K562 (cell line): ENCODE data around the gene SNW1. TPM values are rescaled to one million over a fixed set of nuclear protein-coding genes. Genes with fewer than 3 reads are reported as not detected.

Experiments
- CC2D1A ChIP-seq: fragments of 450-650 bp; IDR thresholded peaks from 2 replicates; pipeline ENCODE4 v1.6.1; 2017; ENCODE audit warnings: mild to moderate bottlenecking
- CXXC5 ChIP-seq: fragments of 250-450 bp; sonication (Bioruptor Pico); IDR thresholded peaks from 2 replicates; pipeline ENCODE4 v1.8.0; 2022; ENCODE audit warnings: inconsistent platforms, mild to moderate bottlenecking, moderate library complexity
- ETV1 ChIP-seq: fragments of 450-650 bp; conservative IDR thresholded peaks from 2 replicates; pipeline ENCODE4 v1.6.1; 2016; ENCODE audit warnings: missing genetic modification characterization, control low read depth, low read depth, missing compliant biosample characterization
- MAFK ChIP-seq: IDR thresholded peaks from 2 replicates; pipeline ENCODE4 v1.6.1; 2011; ENCODE audit warnings: low read length, improper control_type of control experiment
- PML ChIP-seq: IDR thresholded peaks from 2 replicates; pipeline ENCODE4 v1.6.1; 2012; ENCODE audit warnings: low read length, inconsistent platforms
- POLR2H ChIP-seq: IDR thresholded peaks from 2 replicates; pipeline ENCODE4 v1.6.1; 2016; ENCODE audit warnings: missing genetic modification characterization, low read depth, mild to moderate bottlenecking, control low read depth, missing compliant biosample characterization, moderate library complexity
- REST ChIP-seq, 2 experiments: fragments of 450-650 bp; formaldehyde crosslinking in 1 of 2; IDR thresholded peaks; 2 replicates each; pipeline versions ENCODE4 v1.4.0 to v1.6.1; 2014 to 2020; ENCODE audit warnings: mild to moderate bottlenecking in 2 of 2, borderline replicate concordance in 1 of 2, low read depth in 1 of 2
- TCFL5 ChIP-seq: fragments of 250-450 bp; sonication (Bioruptor Pico); conservative IDR thresholded peaks from 2 replicates; pipeline ENCODE4 v1.6.1; 2021; ENCODE audit warnings: mild to moderate bottlenecking, moderate library complexity, matching md5 sums
- TFAM ChIP-seq: fragments of 250-450 bp; sonication (Bioruptor Pico); conservative IDR thresholded peaks from 2 replicates; pipeline ENCODE4 v1.5.0; 2021; ENCODE audit warnings: mild to moderate bottlenecking, moderate library complexity
- ZNF609 ChIP-seq: sonication (generic); formaldehyde crosslinking; IDR thresholded peaks from 2 replicates; pipeline ENCODE4 v1.8.1; 2023; ENCODE audit warnings: missing genetic modification reagents, mild to moderate bottlenecking, borderline replicate concordance
- ZSCAN29 ChIP-seq: fragments of 450-650 bp; IDR thresholded peaks from 2 replicates; pipeline ENCODE4 v1.6.1; 2017
- polyA plus RNA-seq, 8 experiments: library from polyadenylated mRNA; depleted of rRNA in 4 of 8; stranded (reverse) in 5 of 8; unstranded in 3 of 8; fragments of >200 nt; fragmentation: Nextera tagmentation in 2 of 8; fragmentation: Illumina TruSeq in 1 of 8; extraction: Ambion mirVana in 2 of 8; extraction: Trizol in 1 of 8; gene quantifications; 2 replicates each; pipeline versions ENCODE4 v1.2.1 to v1.2.3, GENCODE V29; 2011 to 2014; ENCODE audit warnings: inconsistent platforms in 1 of 8, missing spikeins in 1 of 8
- total RNA-seq, 7 experiments: library from RNA; depleted of rRNA in 6 of 7; stranded (reverse); fragments of >200 nt in 6 of 7; fragmentation: Illumina TruSeq in 2 of 7; extraction: Trizol in 2 of 7; gene quantifications; 2 replicates each; pipeline versions ENCODE4 v1.2.1 to v1.2.3, GENCODE V29; 2011 to 2021; ENCODE audit warnings: low replicate concordance in 1 of 7

SNW1 gene
- total and polyA plus RNA-seq, 9 of the 15 experiments (the other 6 are each of a cell fraction or from before 2014, with no cell fraction given) = 64.4 to 143 (median 98.2) TPM

- TF ChIP-seq ZNF609 (CRISPR knock-in tag) (no peak), REST (IDR thresholded peaks at IDR 0.05; ENCODE audit: borderline replicate concordance) (no peak), REST (CRISPR knock-in tag; IDR thresholded peaks at IDR 0.05; ENCODE audit: low read depth) (no peak), MAFK (no peak), TFAM (CRISPR knock-in tag) (no peak), TCFL5 (CRISPR knock-in tag) (no peak), CC2D1A (peak; percentile 58; the same call in 1 of the 2 replicates), POLR2H (tag) (peak; percentile 54; the same call in 1 of the 2 replicates), ETV1 (no peak), ZSCAN29 (no peak), PML (peak; percentile 22; the same call in 1 of the 2 replicates), CXXC5 (CRISPR knock-in tag) (0 out of 2 replicates have a peak, but pooled peaks have one; percentile 29)
Observed at GRCh38 chr14:77760381-77761204, at the start of gene SNW1 (continued).
